GM12878 (cell line): ENCODE results near the gene SLC37A1. TPM values are rescaled to one million over a fixed set of nuclear protein-coding genes. Genes with fewer than 3 reads are reported as not detected.

Experiments used
- ATAC-seq: fragments of 200-7000 bp; cut with Tn5 transposase; 3 replicates; pipeline ENCODE4 v1.9.1; 2020; ENCODE audit warnings: mild to moderate bottlenecking, moderate library complexity
- BruUV-seq: library from RNA; stranded (reverse); fragments of 400-500 nt; replicated peaks from 2 replicates; lab custom pipeline; 2021; lab: Mats Ljungman, UMichigan
- CTCF ChIA-PET: fragments of 300-600 bp; sonication (Branson Sonifier 250); formaldehyde crosslinking; extraction: SDS; loops from one replicate; lab custom pipeline; 2021; ENCODE audit warnings: inconsistent platforms; lab: Yijun Ruan, JAX
- POLR2A ChIA-PET: fragments of 350-600 bp; formaldehyde crosslinking; extraction: SDS; loops from one replicate; lab custom pipeline; 2021; ENCODE audit warnings: inconsistent platforms; lab: Charles Lee
- RAD21 ChIA-PET: fragments of 300-600 bp; sonication (Branson Sonifier 250); formaldehyde crosslinking; loops from one replicate; lab custom pipeline; 2023; ENCODE audit warnings: antibody characterized with exemption; ENCODE audit not compliant: unreplicated experiment; lab: Charles Lee
- SMC1A ChIA-PET: fragments of 300-600 bp; sonication (Branson Sonifier 250); formaldehyde crosslinking; loops from one replicate; lab custom pipeline; 2023; ENCODE audit not compliant: unreplicated experiment, uncharacterized antibody; lab: Charles Lee
- DNase-seq: peaks from one replicate; pipeline ENCODE4 v3.0.0-alpha.2; 2011; ENCODE audit warnings: low read depth, low spot score
- FAIRE-seq: peaks from 3 replicates; lab custom pipeline; 2011; peaks lifted over from hg19 to GRCh38; lab: Jason Lieb, UNC
- H2AFZ ChIP-seq: 2 replicates; pipeline ENCODE4 v1.6.0; 2011; ENCODE audit warnings: low read depth, low read length, control low read depth; ENCODE audit not compliant: control insufficient read depth
- H3K27ac ChIP-seq: 2 replicates; pipeline ENCODE4 v1.5.1; 2011; ENCODE audit warnings: control low read depth; ENCODE audit not compliant: control insufficient read depth, insufficient read depth
- H3K27me3 ChIP-seq, 2 experiments: replicated peaks in 1 of 2; 2 replicates each; pipeline versions ENCODE4 v1.6.0 to v1.6.1; 2011; ENCODE audit warnings: low read length in 1 of 2; ENCODE audit not compliant: control insufficient read depth in 2 of 2, insufficient read depth in 2 of 2
- H3K36me3 ChIP-seq, 2 experiments: 2 replicates each; pipeline ENCODE4 v1.5.1; 2011; ENCODE audit warnings: low read length in 1 of 2; ENCODE audit not compliant: control insufficient read depth in 2 of 2, insufficient read depth in 2 of 2
- H3K4me1 ChIP-seq: 2 replicates; pipeline ENCODE4 v1.6.1; 2011; ENCODE audit warnings: mild to moderate bottlenecking, low read length, moderate library complexity, mixed read lengths; ENCODE audit not compliant: control insufficient read depth, insufficient read depth
- H3K4me2 ChIP-seq: 2 replicates; pipeline ENCODE4 v1.6.0; 2011; ENCODE audit warnings: control low read depth; ENCODE audit not compliant: control insufficient read depth, insufficient read depth
- H3K4me3 ChIP-seq: fragments of 200-600 bp; sonication (generic); 2 replicates; pipeline ENCODE4 v1.5.1; 2016
- H3K79me2 ChIP-seq: 2 replicates; pipeline ENCODE4 v1.6.0; 2011; ENCODE audit warnings: low read length; ENCODE audit not compliant: control insufficient read depth, insufficient read depth
- H3K9ac ChIP-seq: 2 replicates; pipeline ENCODE4 v1.8.0; 2011; ENCODE audit warnings: low read length, control low read depth, mixed read lengths; ENCODE audit not compliant: control insufficient read depth, insufficient read depth
- H3K9me3 ChIP-seq: replicated peaks from 3 replicates; pipeline ENCODE4 v1.5.1; 2011; ENCODE audit warnings: mild to moderate bottlenecking, low read length; ENCODE audit not compliant: control insufficient read depth, insufficient read depth
- H4K20me1 ChIP-seq: 2 replicates; pipeline ENCODE4 v1.6.0; 2011; ENCODE audit not compliant: control insufficient read depth, insufficient read depth
- RUNX3 ChIP-seq: IDR thresholded peaks from 2 replicates; pipeline ENCODE4 v1.6.1; 2012; ENCODE audit warnings: low read length, inconsistent platforms
- SREBF1 ChIP-seq: IDR thresholded peaks from 2 replicates; pipeline ENCODE4 v1.6.1; 2012; ENCODE audit warnings: mild to moderate bottlenecking, low read length
- TCF7 ChIP-seq: IDR thresholded peaks from 2 replicates; pipeline ENCODE4 v1.6.1; 2014; ENCODE audit warnings: antibody characterized with exemption, borderline replicate concordance
- ZNF207 ChIP-seq: fragments of 450-650 bp; IDR thresholded peaks from 2 replicates; pipeline ENCODE4 v1.6.1; 2014; ENCODE audit warnings: antibody characterized with exemption, mild to moderate bottlenecking, borderline replicate concordance
- ZNF217 ChIP-seq: fragments of 450-650 bp; IDR thresholded peaks from 2 replicates; pipeline ENCODE4 v1.6.1; 2017; ENCODE audit warnings: antibody characterized with exemption, mild to moderate bottlenecking
- WGBS: methylation state at CpG from one replicate; pipeline ENCODE4 v1.1.6; 2016; ENCODE audit warnings: low lambda C conversion rate; ENCODE audit not compliant: insufficient replicate concordance, insufficient coverage; ENCODE audit errors: missing lambda C conversion rate; 5-methylcytosine and 5-hydroxymethylcytosine counted together
- in situ Hi-C: fragments of 300-500 bp; cut with MboI; formaldehyde crosslinking; loops from 9 replicates; pipeline ENCODE4 v1.14.3; 2018; ENCODE audit warnings: mixed read lengths
- intact Hi-C: fragments of 100-400 bp; cut with micrococcal nuclease; formaldehyde crosslinking; loops from one replicate; pipeline ENCODE4 v1.14.2; 2022; ENCODE audit not compliant: unreplicated experiment
- polyA plus RNA-seq, 11 experiments: library from polyadenylated mRNA; depleted of rRNA in 4 of 11; unstranded in 6 of 11; stranded (reverse) in 5 of 11; fragments of >200 nt; fragmentation: Nextera tagmentation in 4 of 11; fragmentation: Illumina TruSeq in 1 of 11; extraction: Ambion mirVana in 4 of 11; extraction: Trizol in 1 of 11; gene quantifications; 1 replicate in 1 of 11; 2 replicates in 10 of 11; pipeline versions ENCODE4 v1.2.1 to v1.2.3, GENCODE V29; 2011 to 2016; ENCODE audit warnings: inconsistent platforms in 2 of 11, missing spikeins in 2 of 11, low read depth in 1 of 11
- total RNA-seq, 4 experiments: library from RNA; depleted of rRNA in 3 of 4; stranded (reverse); fragments of >200 nt in 3 of 4; fragmentation: Illumina TruSeq in 1 of 4; extraction: Trizol in 1 of 4; gene quantifications; 2 replicates each; pipeline versions ENCODE4 v1.2.1 to v1.2.3, GENCODE V29; 2013 to 2021
- TF ChIP-seq, protein P1 (sequence below): fragments of 450-650 bp; formaldehyde crosslinking; IDR thresholded peaks from 2 replicates; pipeline ENCODE4 v1.5.0; 2022; ENCODE audit warnings: mild to moderate bottlenecking, missing genetic modification characterization

SLC37A1 gene
- total and polyA plus RNA-seq, 10 of the 15 experiments (the other 5 are each of a cell fraction or from before 2014, with no cell fraction given) = 1.1 to 35.5 (median 24.4) TPM

DNA sequence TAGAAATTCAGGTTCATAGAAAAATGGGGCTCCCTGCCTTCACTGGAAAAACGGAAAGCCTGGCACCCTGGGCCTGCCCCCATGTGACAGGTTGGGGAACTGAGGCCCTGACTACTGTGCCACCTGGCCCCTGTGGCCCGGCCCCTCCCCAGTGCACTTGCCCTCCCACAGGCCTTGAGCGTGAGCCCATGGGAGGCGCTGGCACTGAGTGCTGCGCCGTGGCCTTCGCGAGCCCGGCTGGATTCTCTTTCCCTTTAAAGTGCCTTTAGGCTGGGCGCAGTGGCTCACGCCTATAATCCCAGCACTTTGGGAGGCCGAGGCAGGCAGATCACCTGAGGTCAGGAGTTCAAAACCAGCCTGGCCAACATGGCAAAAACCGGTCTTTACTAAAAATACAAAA, 45.7 kb downstream of the SLC37A1 start:
- TF ChIP-seq, protein P1, sequence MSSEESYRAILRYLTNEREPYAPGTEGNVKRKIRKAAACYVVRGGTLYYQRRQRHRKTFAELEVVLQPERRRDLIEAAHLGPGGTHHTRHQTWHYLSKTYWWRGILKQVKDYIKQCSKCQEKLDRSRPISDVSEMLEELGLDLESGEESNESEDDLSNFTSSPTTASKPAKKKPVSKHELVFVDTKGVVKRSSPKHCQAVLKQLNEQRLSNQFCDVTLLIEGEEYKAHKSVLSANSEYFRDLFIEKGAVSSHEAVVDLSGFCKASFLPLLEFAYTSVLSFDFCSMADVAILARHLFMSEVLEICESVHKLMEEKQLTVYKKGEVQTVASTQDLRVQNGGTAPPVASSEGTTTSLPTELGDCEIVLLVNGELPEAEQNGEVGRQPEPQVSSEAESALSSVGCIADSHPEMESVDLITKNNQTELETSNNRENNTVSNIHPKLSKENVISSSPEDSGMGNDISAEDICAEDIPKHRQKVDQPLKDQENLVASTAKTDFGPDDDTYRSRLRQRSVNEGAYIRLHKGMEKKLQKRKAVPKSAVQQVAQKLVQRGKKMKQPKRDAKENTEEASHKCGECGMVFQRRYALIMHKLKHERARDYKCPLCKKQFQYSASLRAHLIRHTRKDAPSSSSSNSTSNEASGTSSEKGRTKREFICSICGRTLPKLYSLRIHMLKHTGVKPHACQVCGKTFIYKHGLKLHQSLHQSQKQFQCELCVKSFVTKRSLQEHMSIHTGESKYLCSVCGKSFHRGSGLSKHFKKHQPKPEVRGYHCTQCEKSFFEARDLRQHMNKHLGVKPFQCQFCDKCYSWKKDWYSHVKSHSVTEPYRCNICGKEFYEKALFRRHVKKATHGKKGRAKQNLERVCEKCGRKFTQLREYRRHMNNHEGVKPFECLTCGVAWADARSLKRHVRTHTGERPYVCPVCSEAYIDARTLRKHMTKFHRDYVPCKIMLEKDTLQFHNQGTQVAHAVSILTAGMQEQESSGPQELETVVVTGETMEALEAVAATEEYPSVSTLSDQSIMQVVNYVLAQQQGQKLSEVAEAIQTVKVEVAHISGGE (CRISPR knock-in tag) = no peak
- TF ChIP-seq TCF7 (no peak), ZNF207 (no peak), ZNF217 (no peak), SREBF1 (no peak), RUNX3 (no peak)
- TF ChIP-seq, all 136 proteins: peak for 0
- ChIA-PET RAD21 (no interaction called here), POLR2A (no interaction called here), CTCF (interaction anchor here (0.9 to 1.4 kb wide), 2 partner anchors 11 to 92 kb away, joined by 4 to 5 read pairs; no protein-coding TSS in a partner anchor), SMC1A (no interaction called here)
- WGBS = 97% methylated on average over 13 of the region's 13 CpGs
- H3K27me3 ChIP-seq = no peaks in the 10 kb centered on the region
- peaks cover 3 to 8% of the 10 kb centered on the region in 2 experiments; a peak in 3 of 4 replicates for H3K36me3 ChIP-seq
- no peak overlapping the region for H3K9ac ChIP-seq
- no TSS peak for BruUV-seq
- intact Hi-C loops = no loop called here
- H3K4me1 ChIP-seq = peaks cover 30% of the 10 kb centered on the region
- H3K9me3 ChIP-seq = no peaks in the 10 kb centered on the region
- FAIRE-seq = no peak
- no peak overlapping the region for H3K4me3 ChIP-seq
- H3K4me2 ChIP-seq = no peak overlapping the region
- in situ Hi-C loops = no loop called here
- H3K79me2 ChIP-seq = no peaks in the 10 kb centered on the region
- ATAC-seq = no peak
- no peak overlapping the region for H3K27ac ChIP-seq
- no peak overlapping the region for H2AFZ ChIP-seq
- H4K20me1 ChIP-seq = no peaks in the 10 kb centered on the region
- DNase-seq = no peak
